Measurements from ENCODE around the gene ZNF106.

DNA sequence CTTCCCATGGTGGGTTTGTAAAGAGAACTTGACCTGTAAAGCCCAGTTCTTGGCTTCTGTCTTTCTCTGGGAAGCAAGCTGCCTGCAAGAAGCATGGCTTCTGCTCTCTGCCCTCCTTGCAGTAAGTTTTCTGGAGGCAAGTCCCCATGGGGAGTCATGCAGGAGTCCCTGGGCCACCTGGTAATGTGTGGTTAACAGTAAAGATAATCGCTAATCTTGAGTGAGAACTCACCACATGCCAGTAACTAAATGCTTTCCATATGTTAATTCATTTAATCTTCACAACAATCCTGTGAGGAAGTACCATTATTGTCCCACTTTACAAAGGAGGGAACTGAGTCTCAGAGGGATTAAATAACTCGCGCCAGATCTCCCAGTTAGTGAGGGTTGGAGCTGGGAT lies 127.5 kb downstream of the ZNF106 start:
- TF ChIP-seq CTCF (IDR thresholded peaks at IDR 0.05) (no peak), EP300 (IDR thresholded peaks at IDR 0.05) (no peak), POLR2A (IDR thresholded peaks at IDR 0.05; ENCODE audit: low read depth) (no peak)

Data from esophagus muscularis mucosa (tissue), 4 donors.